ENCODE measurements around the gene ZNF518B. TPM values are rescaled to one million over a fixed set of nuclear protein-coding genes. Genes with fewer than 3 reads are reported as not detected.

ZNF518B gene
- total and polyA plus RNA-seq, 3 experiments from 2014 or later: 7.5 to 18.7 (median 15.1) TPM

GRCh38 chr4:10403633-10404445 lies 53.4 kb downstream of the ZNF518B start:
- CTCF ChIA-PET: interaction anchor here (1.1 to 1.3 kb wide), 2 partner anchors 134 to 286 kb away, joined by 3 read pairs; no protein-coding TSS in a partner anchor

GRCh38 chr4:10395971-10396580 lies 61.1 kb downstream of the ZNF518B start:
- no peak overlapping the region for H3K4me3 Mint-ChIP-seq
- CTCF ChIA-PET: no interaction called here

More at GRCh38 chr4:10403633-10404445, 53.4 kb downstream of the ZNF518B start:
- no peak overlapping the region for H3K27ac Mint-ChIP-seq
- H3K27me3 Mint-ChIP-seq: peaks cover 0 to 3% of the 10 kb centered on the region in 2 donors
- POLR2A ChIA-PET: no interaction called here
- no peaks in the 10 kb centered on the region for H3K9me3 Mint-ChIP-seq
- H3K4me1 ChIP-seq (ENCODE audit: insufficient read depth, low read length): no peaks in the 10 kb centered on the region
- no peaks in the 10 kb centered on the region for H3K4me1 Mint-ChIP-seq
- H3K9me3 ChIP-seq (ENCODE audit: low read length): no peaks in the 10 kb centered on the region
- H3K4me3 Mint-ChIP-seq: no peak overlapping the region
- H3K36me3 ChIP-seq (ENCODE audit: insufficient read depth, low read length): no peaks in the 10 kb centered on the region
- H3K4me3 ChIP-seq (ENCODE audit: low read length): no peak overlapping the region
- peak in 2 of 5 donors; percentile 4 to 15 for DNase-seq
- H3K27ac ChIP-seq (ENCODE audit: low read depth, low read length): peak overlapping the region; percentile 10
- no peaks in the 10 kb centered on the region for H3K27me3 ChIP-seq (ENCODE audit: insufficient read depth, low read length, poor library complexity, severe bottlenecking)
- H3K36me3 Mint-ChIP-seq: no peaks in the 10 kb centered on the region

More at GRCh38 chr4:10395971-10396580, 61.1 kb downstream of the ZNF518B start:
- H3K27me3 Mint-ChIP-seq: peaks cover 9 to 19% of the 10 kb centered on the region in 2 donors
- no peak overlapping the region for H3K27ac Mint-ChIP-seq
- Histone ChIP-seq H3K36me3 (ENCODE audit: insufficient read depth, low read length) (no peaks in the 10 kb centered on the region), H3K27ac (ENCODE audit: low read depth, low read length) (no peak overlapping the region), H3K9me3 (ENCODE audit: low read length) (no peaks in the 10 kb centered on the region), H3K27me3 (ENCODE audit: insufficient read depth, low read length, poor library complexity, severe bottlenecking) (no peaks in the 10 kb centered on the region), H3K4me1 (ENCODE audit: insufficient read depth, low read length) (no peaks in the 10 kb centered on the region), H3K4me3 (ENCODE audit: low read length) (no peak overlapping the region)
- POLR2A ChIA-PET: no interaction called here
- peaks cover 0 to 4% (median 0%) of the 10 kb centered on the region in 3 donors for H3K4me1 Mint-ChIP-seq
- no peaks in the 10 kb centered on the region for H3K36me3 Mint-ChIP-seq
- DNase-seq: no peak
- H3K9me3 Mint-ChIP-seq: peaks cover 3 to 28% (median 5%) of the 10 kb centered on the region in 5 donors

Other genes starting within 250 kb of the ZNF518B start
- under 1 TPM; 0.11 to 0.31 TPM for gene CLNK, start 227.3 kb upstream of the ZNF518B start, total RNA-seq
- gene CLNK, start 227.3 kb upstream of the ZNF518B start, polyA plus RNA-seq: not detected